ENCODE data around the gene C2orf92.

- TF ChIP-seq ZNF274 (IDR thresholded peaks at IDR 0.05; ENCODE audit: low read depth, low read length) (no peak), SUZ12 (IDR thresholded peaks at IDR 0.05; ENCODE audit: extremely low read depth, insufficient read depth, insufficient read length) (no peak), YY1 (IDR thresholded peaks at IDR 0.05; ENCODE audit: insufficient read depth, insufficient read length) (no peak)
Measured at GRCh38 chr2:97714084-97714949, 44.8 kb downstream of the C2orf92 start.

Measured in NT2/D1 (cell line).